Hepatocyte (in vitro differentiated cells): ENCODE measurements around the gene ARHGEF18. TPM values are rescaled to one million over a fixed set of nuclear protein-coding genes. Genes with fewer than 3 reads are reported as not detected.

Experiments used
- DNase-seq: peaks from one replicate; pipeline ENCODE4 v3.0.0-alpha.2; 2016; ENCODE audit warnings: low spot score
- H2AFZ ChIP-seq: fragments of 200-600 bp; sonication (generic); 2 replicates; pipeline ENCODE4 v1.6.0; 2016; ENCODE audit warnings: antibody characterized with exemption, mild to moderate bottlenecking
- H3K27ac ChIP-seq: fragments of 200-600 bp; sonication (generic); 2 replicates; pipeline ENCODE4 v1.5.1; 2016; ENCODE audit warnings: mild to moderate bottlenecking
- H3K27me3 ChIP-seq: fragments of 200-600 bp; sonication (generic); 2 replicates; pipeline ENCODE4 v1.6.1; 2016
- H3K36me3 ChIP-seq: fragments of 200-600 bp; sonication (generic); replicated peaks from 2 replicates; pipeline ENCODE4 v1.5.1; 2016; ENCODE audit warnings: low read depth; ENCODE audit not compliant: insufficient read depth
- H3K4me1 ChIP-seq: fragments of 200-600 bp; sonication (generic); 2 replicates; pipeline ENCODE4 v1.5.1; 2016; ENCODE audit warnings: mild to moderate bottlenecking, moderate library complexity; ENCODE audit not compliant: insufficient read depth
- H3K4me2 ChIP-seq: fragments of 200-600 bp; sonication (generic); 2 replicates; pipeline ENCODE4 v1.6.0; 2016
- H3K4me3 ChIP-seq: fragments of 200-600 bp; sonication (generic); 2 replicates; pipeline ENCODE4 v1.5.1; 2016; ENCODE audit warnings: mild to moderate bottlenecking
- H3K79me2 ChIP-seq: fragments of 200-600 bp; sonication (generic); 2 replicates; pipeline ENCODE4 v1.6.0; 2017; ENCODE audit warnings: mild to moderate bottlenecking
- H3K9me2 ChIP-seq: fragments of 200-600 bp; sonication (generic); replicated peaks from 2 replicates; pipeline ENCODE4 v1.6.0; 2017; ENCODE audit warnings: mild to moderate bottlenecking; ENCODE audit not compliant: insufficient read depth
- H3K9me3 ChIP-seq: fragments of 200-600 bp; sonication (generic); 2 replicates; pipeline ENCODE4 v1.5.1; 2016; ENCODE audit warnings: low read depth, mild to moderate bottlenecking
- H4K20me1 ChIP-seq: fragments of 200-600 bp; sonication (generic); 2 replicates; pipeline ENCODE4 v1.6.0; 2016; ENCODE audit warnings: mild to moderate bottlenecking; ENCODE audit not compliant: insufficient read depth, poor library complexity, severe bottlenecking
- EZH2 ChIP-seq: fragments of 200-600 bp; sonication (generic); IDR thresholded peaks from 2 replicates; pipeline ENCODE4 v1.6.1; 2016; ENCODE audit warnings: antibody characterized with exemption, mild to moderate bottlenecking, borderline replicate concordance
- EZH2phosphoT487 ChIP-seq: fragments of 200-600 bp; sonication (generic); IDR thresholded peaks from one replicate; pipeline ENCODE4 v1.6.1; 2018; ENCODE audit warnings: antibody characterized with exemption, mild to moderate bottlenecking, low read depth, moderate library complexity; ENCODE audit not compliant: unreplicated experiment, severe bottlenecking
- WGBS: methylation state at CpG from one replicate; pipeline ENCODE4 v1.1.6; 2016; ENCODE audit warnings: low lambda C conversion rate; ENCODE audit errors: missing lambda C conversion rate; 5-methylcytosine and 5-hydroxymethylcytosine counted together
- polyA plus RNA-seq: library from polyadenylated mRNA; unstranded; fragments of >200 nt; fragmentation: Nextera tagmentation; extraction: Ambion mirVana; gene quantifications from 2 replicates; pipeline ENCODE4 v1.2.1, GENCODE V29; 2016
- total RNA-seq: library from RNA; depleted of rRNA; stranded (reverse); fragments of >200 nt; gene quantifications from 2 replicates; pipeline ENCODE4 v1.2.3, GENCODE V29; 2014
- TF ChIP-seq, protein P1 (sequence below): fragments of 200-600 bp; sonication (generic); IDR thresholded peaks from 2 replicates; pipeline ENCODE4 v1.5.1; 2016; ENCODE audit warnings: antibody characterized with exemption, mild to moderate bottlenecking; ENCODE audit not compliant: poor library complexity

ARHGEF18 gene
- total and polyA plus RNA-seq, 2 experiments from 2014 or later, result 36.7 to 50.3 TPM

DNA sequence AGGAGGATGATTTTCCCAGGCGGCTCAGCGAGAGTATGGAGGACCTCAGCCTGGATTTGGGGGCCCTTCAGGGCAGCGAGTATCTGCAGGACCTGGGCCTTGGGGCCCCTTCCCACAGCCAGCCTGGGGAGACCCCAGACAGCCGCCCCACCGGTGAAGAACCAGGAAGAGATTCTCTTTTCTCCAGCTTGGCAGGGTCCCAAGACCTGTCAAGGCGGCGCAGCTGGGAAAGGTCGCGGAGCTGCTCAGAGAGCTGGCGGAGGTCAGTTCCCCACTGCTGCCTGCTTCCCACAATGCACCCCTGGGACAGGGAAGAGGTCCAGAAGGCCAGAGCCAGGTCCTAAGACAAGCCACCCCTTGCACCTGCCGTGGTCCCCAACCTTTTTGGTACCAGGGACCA lies 24.1 kb downstream of the ARHGEF18 start:
- H3K79me2 ChIP-seq, result no peaks in the 10 kb centered on the region
- H3K4me1 ChIP-seq, result peaks cover 14% of the 10 kb centered on the region
- H3K36me3 ChIP-seq, result no peaks in the 10 kb centered on the region
- no peak for DNase-seq
- no peak overlapping the region for H3K27ac ChIP-seq
- 94% methylated on average over 11 of the region's 11 CpGs for WGBS
- H2AFZ ChIP-seq, result no peak overlapping the region
- no peak overlapping the region for H3K4me2 ChIP-seq
- H3K4me3 ChIP-seq, result no peak overlapping the region
- TF ChIP-seq, protein P1, sequence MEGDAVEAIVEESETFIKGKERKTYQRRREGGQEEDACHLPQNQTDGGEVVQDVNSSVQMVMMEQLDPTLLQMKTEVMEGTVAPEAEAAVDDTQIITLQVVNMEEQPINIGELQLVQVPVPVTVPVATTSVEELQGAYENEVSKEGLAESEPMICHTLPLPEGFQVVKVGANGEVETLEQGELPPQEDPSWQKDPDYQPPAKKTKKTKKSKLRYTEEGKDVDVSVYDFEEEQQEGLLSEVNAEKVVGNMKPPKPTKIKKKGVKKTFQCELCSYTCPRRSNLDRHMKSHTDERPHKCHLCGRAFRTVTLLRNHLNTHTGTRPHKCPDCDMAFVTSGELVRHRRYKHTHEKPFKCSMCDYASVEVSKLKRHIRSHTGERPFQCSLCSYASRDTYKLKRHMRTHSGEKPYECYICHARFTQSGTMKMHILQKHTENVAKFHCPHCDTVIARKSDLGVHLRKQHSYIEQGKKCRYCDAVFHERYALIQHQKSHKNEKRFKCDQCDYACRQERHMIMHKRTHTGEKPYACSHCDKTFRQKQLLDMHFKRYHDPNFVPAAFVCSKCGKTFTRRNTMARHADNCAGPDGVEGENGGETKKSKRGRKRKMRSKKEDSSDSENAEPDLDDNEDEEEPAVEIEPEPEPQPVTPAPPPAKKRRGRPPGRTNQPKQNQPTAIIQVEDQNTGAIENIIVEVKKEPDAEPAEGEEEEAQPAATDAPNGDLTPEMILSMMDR, result no peak
- H3K9me3 ChIP-seq, result no peaks in the 10 kb centered on the region
- no peaks in the 10 kb centered on the region for H4K20me1 ChIP-seq
- no peaks in the 10 kb centered on the region for H3K27me3 ChIP-seq
- H3K9me2 ChIP-seq, result no peaks in the 10 kb centered on the region

DNA sequence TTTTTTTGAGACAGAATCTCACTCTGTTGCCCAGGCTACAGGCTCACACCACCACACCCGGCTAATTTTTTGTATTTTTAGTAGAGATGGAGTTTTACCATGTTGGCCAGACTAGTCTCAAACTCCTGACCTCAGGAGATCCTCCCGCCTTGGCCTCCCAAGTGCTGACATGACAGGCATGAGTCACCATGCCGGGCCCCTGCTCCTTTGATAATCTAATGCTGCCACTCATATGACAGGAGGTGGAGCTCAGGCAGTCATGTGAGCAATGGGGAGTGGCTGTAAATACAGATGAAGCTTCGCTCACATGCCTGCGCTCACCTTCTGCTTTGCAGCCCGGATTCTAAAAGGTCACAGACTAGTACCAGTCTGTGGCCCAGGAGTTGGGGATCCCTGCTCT lies 25.1 kb downstream of the ARHGEF18 start:
- no peaks in the 10 kb centered on the region for H3K36me3 ChIP-seq
- H3K9me3 ChIP-seq, result no peaks in the 10 kb centered on the region
- WGBS, result 87% methylated on average over 6 of the region's 6 CpGs
- H3K4me2 ChIP-seq, result no peak overlapping the region
- no peaks in the 10 kb centered on the region for H4K20me1 ChIP-seq
- H3K4me3 ChIP-seq, result no peak overlapping the region
- no peak overlapping the region for H2AFZ ChIP-seq
- DNase-seq, result no peak
- no peaks in the 10 kb centered on the region for H3K79me2 ChIP-seq
- H3K27me3 ChIP-seq, result no peaks in the 10 kb centered on the region
- H3K27ac ChIP-seq, result no peak overlapping the region
- TF ChIP-seq, protein P1, result no peak
- no peak for TF ChIP-seq EZH2
- no peak for TF ChIP-seq EZH2phosphoT487
- H3K9me2 ChIP-seq, result no peaks in the 10 kb centered on the region
- peaks cover 10% of the 10 kb centered on the region for H3K4me1 ChIP-seq

DNA sequence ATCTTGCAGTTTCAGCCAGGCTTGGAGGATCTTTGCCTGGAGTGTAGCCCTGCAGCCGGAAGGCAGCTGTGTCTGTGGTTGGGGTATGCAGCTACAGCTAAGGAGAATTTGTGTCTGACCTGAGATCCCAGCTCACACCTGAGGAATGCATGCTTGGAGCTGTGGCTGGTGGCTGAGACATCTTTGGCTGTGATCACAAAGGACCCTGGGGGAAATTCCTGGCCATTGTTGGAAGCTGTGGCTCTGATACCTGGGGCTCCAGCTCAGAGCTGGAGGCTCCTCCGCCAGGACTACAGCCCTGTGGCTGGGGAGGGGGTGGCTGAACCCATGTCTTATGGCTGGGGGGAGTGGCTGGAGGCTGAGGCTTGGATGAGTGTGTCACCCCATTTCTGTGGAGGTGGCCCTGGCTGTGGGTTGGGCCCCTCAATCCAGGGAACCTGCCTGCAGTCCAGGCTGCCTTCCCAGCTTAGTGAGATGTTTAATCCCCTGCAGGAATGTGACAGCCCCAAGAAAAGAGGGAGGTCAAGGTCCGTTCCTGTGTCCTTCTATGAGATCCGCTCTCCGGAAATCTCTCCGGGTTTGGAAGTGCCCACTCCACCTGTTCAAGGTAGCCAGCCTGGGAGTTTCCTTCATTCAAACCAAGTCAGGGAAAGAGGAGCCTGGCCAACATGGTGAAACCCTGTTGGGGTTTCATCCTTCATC lies 27.6 kb downstream of the ARHGEF18 start:
- Histone ChIP-seq H3K4me2 (no peak overlapping the region), H2AFZ (no peak overlapping the region), H3K36me3 (no peaks in the 10 kb centered on the region), H3K79me2 (no peaks in the 10 kb centered on the region), H3K27ac (peak overlapping the region; percentile 35), H3K9me2 (no peaks in the 10 kb centered on the region), H4K20me1 (no peaks in the 10 kb centered on the region), H3K27me3 (no peaks in the 10 kb centered on the region), H3K4me1 (peaks cover 10% of the 10 kb centered on the region), H3K4me3 (no peak overlapping the region), H3K9me3 (no peaks in the 10 kb centered on the region)
- DNase-seq, result no peak
- TF ChIP-seq EZH2phosphoT487, result no peak
- no peak for TF ChIP-seq EZH2
- TF ChIP-seq, protein P1, result no peak
- WGBS, result 66% methylated on average over 6 of the region's 6 CpGs
